Activated naive CD4-positive, alpha-beta T cell treated with anti-CD3 and anti-CD28 coated beads, Interleukin-2, amount 10 ng/mL, durations not matched to agents 7 days and 5 days (primary cell): Measurements from ENCODE around the gene TGFB1I1.

Experiments used
- CTCF ChIA-PET: fragments of 350-600 bp; sonication (Branson Sonifier 250); formaldehyde crosslinking; loops from one replicate; lab custom pipeline; 2021; ENCODE audit warnings: antibody characterized with exemption; lab: Charles Lee
- DNase-seq: peaks from one replicate; pipeline ENCODE4 v3.0.0-alpha.2; 2020
- H3K27ac Mint-ChIP-seq: one replicate; pipeline ENCODE4 v1.8.0; 2021; ENCODE audit warnings: mild to moderate bottlenecking, moderate library complexity, mixed read lengths
- H3K27me3 Mint-ChIP-seq: one replicate; pipeline ENCODE4 v1.8.0; 2021; ENCODE audit warnings: mild to moderate bottlenecking, mixed read lengths
- H3K36me3 Mint-ChIP-seq: one replicate; pipeline ENCODE4 v1.8.0; 2021; ENCODE audit warnings: mixed read lengths
- H3K4me1 Mint-ChIP-seq: one replicate; pipeline ENCODE4 v1.8.0; 2021; ENCODE audit warnings: mixed read lengths
- H3K4me3 Mint-ChIP-seq: one replicate; pipeline ENCODE4 v1.8.0; 2021; ENCODE audit warnings: mild to moderate bottlenecking, moderate library complexity, mixed read lengths
- H3K9me3 Mint-ChIP-seq: one replicate; pipeline ENCODE4 v1.8.0; 2021; ENCODE audit warnings: mixed read lengths

TGFB1I1 gene

GRCh38 chr16:31471875-31472708 lies at the start of gene TGFB1I1:
Gene TGFB1I1, plus strand, starts transcription at chr16:31472152. Its CDS starts 37 bp downstream, at chr16:31472189.
- peak within 1 kb of the TSS; percentile 60 for H3K4me3 Mint-ChIP-seq
- H3K4me1 Mint-ChIP-seq, result peaks cover 33% of the 10 kb centered on the region
- no peak within 1 kb of the TSS for H3K27ac Mint-ChIP-seq
- peaks cover 5% of the 10 kb centered on the region for H3K36me3 Mint-ChIP-seq
- CTCF ChIA-PET, result no interaction called here
- H3K9me3 Mint-ChIP-seq, result no peaks in the 10 kb centered on the region
- H3K27me3 Mint-ChIP-seq, result peaks cover 69% of the 10 kb centered on the region
- DNase-seq, result peak; percentile 24

DNA sequence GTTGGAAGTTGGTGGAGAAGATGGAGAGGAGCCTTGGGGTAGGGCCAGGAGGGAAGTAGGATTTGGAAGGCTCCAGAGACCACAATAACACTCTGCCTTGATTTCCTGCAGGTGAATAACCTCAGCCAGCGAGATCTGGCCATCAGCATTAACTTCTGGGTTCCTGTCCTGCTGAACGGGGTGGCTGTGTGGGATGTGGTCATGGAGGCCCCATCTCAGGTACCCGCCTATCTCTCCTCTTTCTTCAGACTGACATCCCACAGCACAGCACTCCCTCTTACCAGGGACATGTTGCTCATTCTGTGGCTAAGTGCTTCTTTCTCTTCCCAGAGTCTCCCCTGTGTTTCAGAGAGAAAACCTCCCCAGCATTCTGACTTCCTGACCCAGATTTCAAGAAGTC lies 48.7 kb upstream of the TGFB1I1 start:
- no peak for DNase-seq
- H3K4me1 Mint-ChIP-seq, result peaks cover 34% of the 10 kb centered on the region
- H3K27me3 Mint-ChIP-seq, result peaks cover 43% of the 10 kb centered on the region
- no peaks in the 10 kb centered on the region for H3K36me3 Mint-ChIP-seq
- peaks cover 4% of the 10 kb centered on the region for H3K9me3 Mint-ChIP-seq
- H3K4me3 Mint-ChIP-seq, result no peak overlapping the region
- H3K27ac Mint-ChIP-seq, result no peak overlapping the region
- CTCF ChIA-PET, result no interaction called here

DNA sequence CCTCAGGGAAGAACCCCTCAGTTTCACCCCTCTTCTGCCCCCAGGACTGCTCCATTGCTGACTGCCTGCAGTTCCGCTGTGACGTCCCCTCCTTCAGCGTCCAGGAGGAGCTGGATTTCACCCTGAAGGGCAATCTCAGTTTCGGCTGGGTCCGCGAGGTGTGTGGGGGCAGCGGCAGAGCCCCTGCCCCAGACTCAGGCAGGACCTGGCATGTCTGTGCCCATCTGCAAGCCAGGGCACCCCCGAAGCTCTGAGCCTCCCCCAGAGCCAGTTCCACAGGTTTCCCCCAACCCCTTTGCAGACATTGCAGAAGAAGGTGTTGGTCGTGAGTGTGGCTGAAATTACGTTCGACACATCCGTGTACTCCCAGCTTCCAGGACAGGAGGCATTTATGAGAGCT lies 48.2 kb upstream of the TGFB1I1 start:
- peaks cover 36% of the 10 kb centered on the region for H3K4me1 Mint-ChIP-seq
- H3K4me3 Mint-ChIP-seq, result no peak overlapping the region
- no peak for DNase-seq
- no peaks in the 10 kb centered on the region for H3K36me3 Mint-ChIP-seq
- H3K27me3 Mint-ChIP-seq, result peaks cover 45% of the 10 kb centered on the region
- H3K27ac Mint-ChIP-seq, result no peak overlapping the region
- H3K9me3 Mint-ChIP-seq, result peaks cover 4% of the 10 kb centered on the region
- CTCF ChIA-PET, result no interaction called here

- Mint-ChIP-seq H3K4me1 (peaks cover 21% of the 10 kb centered on the region), H3K36me3 (no peaks in the 10 kb centered on the region), H3K4me3 (peak overlapping the region; percentile 21), H3K27ac (no peak overlapping the region), H3K9me3 (peaks cover 4% of the 10 kb centered on the region), H3K27me3 (peaks cover 49% of the 10 kb centered on the region)
- CTCF ChIA-PET, result interaction anchor here (0.9 to 1.9 kb wide), 2 partner anchors 16 to 33 kb away, joined by 3 to 7 read pairs; partner anchors contain the start of gene ZNF843
- peak; percentile 68 for DNase-seq
Measured at GRCh38 chr16:31427441-31428278, 44.3 kb upstream of the TGFB1I1 start.

DNA sequence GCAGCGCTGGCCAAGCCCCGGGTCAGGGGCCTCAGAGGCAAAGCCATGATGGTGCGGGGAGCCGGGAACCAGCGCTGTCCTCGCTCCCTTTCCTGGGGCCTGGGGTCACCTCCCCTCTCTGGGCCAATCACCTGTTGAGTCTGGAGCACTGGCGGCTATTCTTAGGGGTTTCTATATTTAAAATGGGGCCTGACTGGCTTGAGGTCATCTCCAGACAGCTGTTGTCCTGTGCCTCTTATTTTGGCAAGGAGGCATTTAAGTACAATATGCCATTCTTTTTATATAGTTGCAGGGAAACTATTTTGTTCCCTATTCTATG lies 43.7 kb upstream of the TGFB1I1 start, which contains the start of gene COX6A2:
Gene COX6A2, minus strand, starts transcription at position 82 of the 319 bp plus-strand sequence. Its CDS starts 35 bp downstream, at position 47.
- Mint-ChIP-seq H3K4me3 (peak within 1 kb of the TSS; percentile 21), H3K4me1 (peaks cover 21% of the 10 kb centered on the region), H3K36me3 (no peaks in the 10 kb centered on the region), H3K9me3 (peaks cover 4% of the 10 kb centered on the region), H3K27ac (no peak within 1 kb of the TSS), H3K27me3 (peaks cover 46% of the 10 kb centered on the region)
- CTCF ChIA-PET, result interaction anchor here (1.9 kb wide), 1 partner anchor 15 kb away, joined by 7 read pairs; the partner anchor contains the start of gene ZNF843
- no peak for DNase-seq

DNA sequence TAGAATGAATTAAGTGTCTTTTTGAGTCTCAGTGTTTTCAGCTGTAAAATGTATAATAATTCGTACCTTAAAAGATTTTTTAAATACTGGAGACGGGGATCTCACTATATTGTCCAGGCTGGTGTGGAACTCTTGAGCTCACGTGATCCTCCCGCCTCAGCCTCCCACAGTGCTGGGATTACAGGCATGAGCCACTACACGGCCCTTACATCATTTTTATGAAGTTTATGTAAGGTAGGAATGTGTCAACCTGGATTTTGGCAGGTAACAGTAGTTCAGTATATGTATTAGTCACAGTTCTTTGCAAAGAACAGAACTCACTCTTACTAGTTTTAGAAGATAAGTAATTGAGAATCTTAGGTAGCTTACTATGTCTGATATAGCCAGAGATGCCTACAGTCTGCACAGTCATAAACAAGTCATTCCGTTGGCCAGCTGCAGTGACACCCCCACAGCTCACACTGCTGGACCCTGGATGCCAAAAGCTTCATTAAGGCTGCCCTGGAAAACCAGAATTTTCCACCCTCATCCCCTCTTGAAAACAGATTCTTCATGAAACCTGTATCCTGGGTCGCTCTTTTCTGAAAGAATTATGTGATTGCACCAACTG lies 43.2 kb upstream of the TGFB1I1 start:
- Mint-ChIP-seq H3K27me3 (peaks cover 41% of the 10 kb centered on the region), H3K4me1 (peaks cover 17% of the 10 kb centered on the region), H3K9me3 (peaks cover 4% of the 10 kb centered on the region), H3K36me3 (no peaks in the 10 kb centered on the region), H3K4me3 (no peak overlapping the region), H3K27ac (no peak overlapping the region)
- CTCF ChIA-PET, result interaction anchor here (1.1 to 1.9 kb wide), 3 partner anchors 14 to 46 kb away, joined by 3 to 7 read pairs (median 5); partner anchors contain the start of gene ZNF843
- no peak for DNase-seq

DNA sequence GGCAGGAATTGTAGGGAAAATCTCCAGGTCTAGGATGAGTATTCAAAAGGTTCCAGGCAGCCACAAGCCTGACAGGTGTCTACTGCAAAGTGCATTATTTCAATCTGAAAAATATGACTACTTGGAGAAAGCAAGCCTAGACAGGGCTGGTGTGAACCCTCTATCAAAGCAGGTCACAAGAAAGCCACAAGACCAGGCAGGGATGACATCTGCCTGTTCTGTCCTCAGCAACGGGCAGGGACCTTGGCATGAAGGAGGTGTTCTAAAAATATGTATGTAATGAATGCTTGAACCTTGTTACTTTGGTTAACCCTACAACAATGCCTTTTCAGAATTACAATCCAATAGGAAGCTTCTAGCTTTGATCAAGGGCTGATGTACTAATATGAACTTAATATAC lies 42.6 kb upstream of the TGFB1I1 start:
- Mint-ChIP-seq H3K4me3 (no peak overlapping the region), H3K36me3 (no peaks in the 10 kb centered on the region), H3K4me1 (peaks cover 17% of the 10 kb centered on the region), H3K27ac (no peak overlapping the region), H3K27me3 (peaks cover 35% of the 10 kb centered on the region), H3K9me3 (peaks cover 4% of the 10 kb centered on the region)
- CTCF ChIA-PET, result interaction anchor here (1.1 to 1.9 kb wide), 3 partner anchors 14 to 47 kb away, joined by 3 to 7 read pairs (median 5); partner anchors contain the start of gene ZNF843
- DNase-seq, result no peak

GRCh38 chr16:31429796-31430195 lies 42.2 kb upstream of the TGFB1I1 start:
- Mint-ChIP-seq H3K27ac (no peak overlapping the region), H3K4me1 (peaks cover 17% of the 10 kb centered on the region)
- CTCF ChIA-PET, result interaction anchor here (0.9 to 3.2 kb wide), 4 partner anchors 11 to 47 kb away, joined by 3 to 20 read pairs (median 4); partner anchors contain the start of gene ZNF843

DNA sequence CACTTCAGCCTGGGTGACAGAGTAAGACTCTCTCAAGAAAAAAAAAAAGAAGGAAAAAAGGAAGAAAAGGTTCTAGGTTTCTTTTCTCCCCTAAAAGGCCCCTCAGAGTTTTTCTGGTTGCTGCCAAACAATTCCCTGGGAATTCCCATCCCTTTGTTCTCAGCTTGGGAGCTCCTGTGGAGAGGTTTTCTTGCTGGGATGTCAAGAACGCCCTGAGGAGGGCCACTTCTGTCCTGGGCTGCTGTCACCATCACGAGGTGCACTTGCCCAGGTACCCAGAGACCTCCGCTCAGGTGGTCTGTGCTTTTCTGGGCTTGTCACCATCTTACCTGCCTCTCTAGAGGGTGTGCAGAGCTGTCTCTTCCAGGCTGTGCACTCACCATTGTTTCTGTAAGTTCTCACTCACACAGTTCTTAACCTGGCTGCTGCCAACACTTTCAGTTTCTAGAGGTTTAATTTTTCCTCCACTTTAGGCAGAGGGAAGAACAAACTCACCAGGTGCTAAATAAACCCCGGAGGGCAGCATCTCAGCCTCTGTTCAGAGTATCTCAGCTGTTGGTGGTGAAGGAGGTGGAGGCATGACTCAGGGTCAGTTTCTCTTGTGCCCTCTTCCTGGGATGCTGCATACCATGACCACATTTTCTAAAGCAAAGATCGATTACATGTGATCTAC lies 41.4 kb upstream of the TGFB1I1 start:
- Mint-ChIP-seq H3K4me3 (no peak overlapping the region), H3K27me3 (peaks cover 24% of the 10 kb centered on the region), H3K36me3 (no peaks in the 10 kb centered on the region), H3K9me3 (peaks cover 4% of the 10 kb centered on the region), H3K4me1 (peaks cover 17% of the 10 kb centered on the region), H3K27ac (no peak overlapping the region)
- CTCF ChIA-PET, result interaction anchor here (0.9 to 3.2 kb wide), 5 partner anchors 9 to 48 kb away, joined by 3 to 20 read pairs (median 3); partner anchors contain the start of gene ZNF843
- DNase-seq, result no peak

More at GRCh38 chr16:31429796-31430195, 42.2 kb upstream of the TGFB1I1 start:
- H3K27me3 Mint-ChIP-seq, result peaks cover 32% of the 10 kb centered on the region
- H3K36me3 Mint-ChIP-seq, result no peaks in the 10 kb centered on the region
- DNase-seq, result no peak
- H3K9me3 Mint-ChIP-seq, result peaks cover 4% of the 10 kb centered on the region
- H3K4me3 Mint-ChIP-seq, result no peak overlapping the region

GRCh38 chr16:31435341-31436220 lies 36.4 kb upstream of the TGFB1I1 start:
- H3K4me3 Mint-ChIP-seq, result no peak overlapping the region
- H3K9me3 Mint-ChIP-seq, result no peaks in the 10 kb centered on the region
- H3K4me1 Mint-ChIP-seq, result peaks cover 7% of the 10 kb centered on the region
- peaks cover 1% of the 10 kb centered on the region for H3K27me3 Mint-ChIP-seq
- no peak overlapping the region for H3K27ac Mint-ChIP-seq
- CTCF ChIA-PET, result interaction anchor here (1.0 to 1.3 kb wide), 3 partner anchors 10 to 253 kb away, joined by 3 to 7 read pairs (median 5); no protein-coding TSS in a partner anchor
- no peak for DNase-seq
- no peaks in the 10 kb centered on the region for H3K36me3 Mint-ChIP-seq

- peaks cover 4% of the 10 kb centered on the region for H3K4me1 Mint-ChIP-seq
- no peaks in the 10 kb centered on the region for H3K27me3 Mint-ChIP-seq
- CTCF ChIA-PET, result interaction anchor here (1.3 kb wide), 1 partner anchor 54 kb away, joined by 5 read pairs; no protein-coding TSS in a partner anchor
- no peaks in the 10 kb centered on the region for H3K9me3 Mint-ChIP-seq
- H3K36me3 Mint-ChIP-seq, result no peaks in the 10 kb centered on the region
- H3K4me3 Mint-ChIP-seq, result no peak overlapping the region
- no peak overlapping the region for H3K27ac Mint-ChIP-seq
- DNase-seq, result no peak
Measured at GRCh38 chr16:31436221-31437045, 35.5 kb upstream of the TGFB1I1 start.

- CTCF ChIA-PET, result interaction anchor here (1.4 to 1.7 kb wide), 2 partner anchors 17 to 53 kb away, joined by 3 to 6 read pairs; no protein-coding TSS in a partner anchor
- Mint-ChIP-seq H3K4me3 (no peak overlapping the region), H3K36me3 (no peaks in the 10 kb centered on the region), H3K27ac (no peak overlapping the region), H3K27me3 (peaks cover 11% of the 10 kb centered on the region), H3K9me3 (no peaks in the 10 kb centered on the region), H3K4me1 (peaks cover 12% of the 10 kb centered on the region)
- no peak for DNase-seq
Measured at GRCh38 chr16:31438414-31438813, 33.5 kb upstream of the TGFB1I1 start.
